GM19324 (cell line): ENCODE measurements around the gene DENND6B.
A peak's percentile ranks its signal among the peaks of the same experiment; 100 is the strongest.

ENCODE experiments used
- ATAC-seq: cut with Tn5 transposase; IDR thresholded peaks from one replicate; pipeline ENCODE4 v1.9.1; 2021; ENCODE audit warnings: mild to moderate bottlenecking, moderate library complexity; ENCODE audit not compliant: unreplicated experiment, low FRiP score

The DENND6B gene

DNA sequence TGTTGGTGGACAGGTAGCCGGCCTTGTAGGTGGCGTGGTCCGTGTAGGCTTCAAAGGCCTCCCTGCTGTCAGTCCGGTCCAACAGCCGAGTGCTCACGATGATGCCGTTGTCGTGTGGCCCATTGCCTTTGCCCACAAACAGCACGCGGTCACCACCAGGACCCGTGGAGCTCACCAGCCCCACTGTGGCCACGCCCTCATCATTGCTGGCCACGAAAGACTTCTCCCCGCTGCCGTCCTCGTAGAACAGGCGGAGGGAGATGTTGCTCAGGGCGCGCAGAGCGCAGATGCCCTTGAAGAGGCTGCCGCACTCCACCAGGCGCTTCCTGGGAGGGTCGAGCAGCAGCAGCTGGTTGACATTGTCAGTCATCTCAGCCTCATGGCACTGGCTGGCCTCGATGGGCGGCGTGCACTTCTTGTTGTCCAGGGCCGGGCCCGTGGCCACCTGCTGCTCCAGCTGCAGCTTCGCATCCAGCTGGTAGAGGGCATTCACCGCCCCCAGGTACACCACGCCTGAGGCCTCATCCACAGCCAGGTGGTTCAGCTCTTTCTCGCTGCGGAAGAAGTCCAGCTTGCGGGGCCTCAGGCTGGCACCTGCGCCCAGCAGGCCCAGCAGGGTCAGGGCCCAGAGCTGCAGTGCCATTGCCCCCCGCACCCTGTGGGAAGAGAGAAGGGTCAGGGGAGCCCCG is 36.7 kb downstream of the DENND6B start:
- no peak for ATAC-seq

DNA sequence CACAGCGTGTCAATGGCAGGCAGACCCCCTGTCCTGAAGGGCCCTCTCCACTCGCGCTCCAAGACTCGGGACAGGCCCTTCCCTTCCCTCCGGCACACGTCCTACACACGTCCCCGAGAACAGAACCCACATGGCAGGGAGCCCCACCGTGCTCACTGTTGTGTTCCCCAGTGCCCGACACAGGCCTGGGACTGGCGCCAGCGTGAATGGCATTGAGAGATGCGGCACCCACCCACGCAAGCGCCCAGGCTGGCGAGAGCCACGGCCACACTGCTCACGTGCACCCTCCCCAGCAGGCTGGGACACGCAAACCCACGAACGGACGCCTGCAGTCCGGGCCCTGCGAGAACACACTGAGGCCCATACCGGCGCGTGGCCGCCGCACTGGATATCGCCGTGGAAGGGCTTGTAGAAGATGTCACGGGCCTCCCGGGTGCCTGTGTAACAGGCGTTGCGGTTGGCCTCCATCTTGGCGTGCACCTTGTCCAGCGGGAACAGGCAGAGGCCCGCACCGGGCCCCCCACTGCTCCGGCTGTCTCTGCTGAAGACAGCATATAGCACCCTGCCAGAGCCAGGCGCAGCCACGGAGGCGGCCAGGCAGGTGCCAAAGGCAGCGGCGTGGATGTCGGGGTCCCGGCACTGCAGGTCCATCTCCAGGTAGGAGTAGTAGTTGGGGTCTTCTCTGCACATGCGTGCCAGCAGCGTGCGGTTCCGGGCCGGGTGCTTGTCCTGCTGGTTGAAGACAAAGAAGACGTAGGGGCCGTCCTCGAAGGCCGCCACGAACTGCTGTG is 37.5 kb downstream of the DENND6B start:
- no peak for ATAC-seq

DNA sequence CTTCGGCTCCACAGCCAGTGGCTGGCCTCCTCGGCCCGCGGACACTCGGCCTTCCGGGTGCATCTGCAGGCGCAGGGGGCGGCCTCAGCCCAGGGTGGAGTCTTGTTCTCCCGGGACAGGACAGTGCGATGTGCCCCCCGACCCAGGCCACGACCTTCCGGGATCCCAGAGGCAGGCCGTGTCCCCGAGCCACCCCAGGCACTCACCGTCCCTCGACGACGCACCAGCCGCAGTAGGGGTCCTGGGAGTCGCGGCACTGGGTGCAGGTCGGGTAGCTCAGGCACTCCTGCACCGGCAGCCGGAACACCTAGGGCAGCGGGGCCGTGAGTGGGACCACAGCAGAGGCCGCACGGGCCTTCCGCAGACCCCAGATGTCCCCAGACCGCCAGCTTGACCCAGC is 39.1 kb downstream of the DENND6B start:
- ATAC-seq, result no peak

DNA sequence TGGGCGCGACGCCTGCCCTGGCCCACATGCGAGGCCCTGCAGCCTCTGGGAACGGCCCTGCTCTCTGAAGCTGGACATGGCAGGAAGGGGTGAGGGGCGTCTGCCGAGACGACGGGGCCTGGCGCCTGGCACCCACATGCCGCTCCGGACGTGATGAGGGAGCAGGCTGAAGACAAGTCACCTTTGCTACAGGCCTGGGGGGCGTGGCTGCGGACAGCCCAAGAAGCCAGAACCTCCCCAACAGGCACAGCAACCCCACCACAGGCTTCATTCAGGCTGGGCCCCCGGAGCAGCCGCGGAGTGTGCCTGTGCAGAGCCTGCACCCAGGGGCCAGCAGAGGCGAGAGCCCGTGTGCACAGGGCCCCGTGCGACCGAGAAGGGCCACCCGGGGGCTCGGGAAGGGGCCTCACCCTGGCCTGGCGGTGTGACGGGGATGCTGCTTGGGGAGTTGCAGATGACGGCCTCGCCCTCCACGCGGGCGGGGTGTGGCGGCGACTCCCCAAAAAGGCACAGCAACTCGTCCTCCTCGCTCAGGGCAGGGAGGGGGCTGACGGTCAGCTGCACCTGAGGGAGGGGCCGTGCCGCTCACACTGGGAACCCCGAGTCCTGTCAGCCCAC is 40.0 kb downstream of the DENND6B start:
- no peak for ATAC-seq

DNA sequence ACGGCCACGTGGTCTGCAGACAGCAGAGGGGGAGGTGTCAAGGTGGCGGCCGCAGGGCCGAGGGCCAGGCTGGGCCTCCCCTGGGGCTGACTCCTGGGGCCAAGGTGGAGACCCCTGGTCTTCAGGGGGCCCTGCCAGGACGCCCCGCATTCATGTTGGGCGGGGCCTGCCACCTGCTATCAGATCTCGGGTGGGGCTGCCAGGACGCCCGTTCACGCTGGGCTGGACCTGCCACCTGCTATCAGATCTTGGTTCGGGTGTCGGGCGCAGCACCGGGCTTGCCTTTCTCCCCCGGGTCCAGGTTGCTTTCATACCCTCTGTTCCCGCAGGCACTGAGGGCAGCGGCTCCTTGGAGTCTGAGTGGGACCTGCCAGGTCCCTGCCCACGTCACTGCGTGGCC is 40.5 kb downstream of the DENND6B start:
- no peak for ATAC-seq

DNA sequence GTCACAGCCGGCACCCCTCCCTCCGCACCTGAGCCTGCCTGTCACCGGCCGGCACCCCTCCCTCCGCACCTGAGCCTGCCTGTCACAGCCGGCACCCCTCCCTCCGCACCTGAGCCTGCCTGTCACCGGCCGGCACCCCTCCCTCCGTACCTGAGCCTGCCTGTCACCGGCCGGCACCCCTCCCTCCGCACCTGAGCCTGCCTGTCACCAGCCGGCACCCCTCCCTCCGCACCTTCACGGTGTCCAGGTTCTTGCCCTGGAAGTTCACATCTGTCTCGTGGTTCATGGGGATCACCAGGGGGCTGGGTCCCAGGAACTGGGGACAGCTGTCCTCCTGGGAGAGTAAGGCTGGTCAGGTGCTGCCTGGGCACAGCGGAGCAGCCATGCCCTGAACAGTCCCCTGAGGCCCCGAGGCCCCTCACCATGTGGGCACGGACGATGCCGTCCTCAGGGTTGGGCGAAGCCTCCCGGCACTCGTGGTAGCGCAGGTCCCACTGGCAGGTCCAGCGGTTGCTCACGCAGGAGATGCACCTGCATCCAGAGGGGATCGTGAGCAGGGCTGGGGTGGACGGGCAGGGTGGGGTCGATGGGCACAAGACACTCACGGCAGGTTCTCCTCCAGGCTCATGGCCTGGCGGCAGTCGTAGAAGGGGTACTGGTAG is 41.1 kb downstream of the DENND6B start:
- ATAC-seq, result no peak

DNA sequence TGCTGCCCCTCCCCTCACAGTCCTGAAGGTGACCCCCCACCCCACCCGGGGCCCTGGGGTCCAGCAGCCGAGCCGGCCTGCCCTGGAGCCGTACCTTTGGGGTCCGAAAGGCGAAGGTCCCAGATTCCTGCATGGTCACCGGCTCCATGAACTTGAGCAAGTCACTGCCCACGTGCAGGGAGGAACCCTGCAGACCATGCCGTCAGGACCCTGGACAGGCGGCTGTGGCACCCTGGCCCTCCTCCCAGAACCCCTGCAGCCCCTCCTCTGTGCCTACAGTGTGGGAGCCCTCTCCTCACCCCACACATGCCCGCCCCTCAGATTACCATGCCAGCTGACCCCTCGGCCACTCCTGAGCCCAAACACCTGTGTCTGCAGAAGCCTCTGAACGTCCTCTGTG is 42.3 kb downstream of the DENND6B start:
- ATAC-seq, result no peak

DNA sequence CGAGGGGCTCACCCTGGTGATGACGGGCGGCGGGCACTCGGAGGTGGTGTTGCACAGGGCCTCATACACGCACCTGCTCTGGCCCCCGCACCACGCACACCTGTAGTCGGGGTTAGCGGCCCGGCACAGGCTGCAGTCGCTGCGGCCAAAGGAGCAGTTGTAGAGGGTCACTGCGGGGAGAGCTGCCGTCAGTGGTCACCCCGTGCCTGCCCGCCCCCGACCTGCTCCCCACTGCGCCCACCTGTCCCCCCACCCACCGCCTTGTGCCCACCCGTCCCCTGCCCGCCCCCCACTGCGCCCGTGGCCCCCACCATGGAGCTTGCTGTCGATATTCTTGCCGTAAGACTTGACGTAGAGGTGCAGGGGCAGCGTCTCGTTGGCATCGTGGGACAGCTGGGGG is 43.0 kb downstream of the DENND6B start:
- ATAC-seq, result no peak

DNA sequence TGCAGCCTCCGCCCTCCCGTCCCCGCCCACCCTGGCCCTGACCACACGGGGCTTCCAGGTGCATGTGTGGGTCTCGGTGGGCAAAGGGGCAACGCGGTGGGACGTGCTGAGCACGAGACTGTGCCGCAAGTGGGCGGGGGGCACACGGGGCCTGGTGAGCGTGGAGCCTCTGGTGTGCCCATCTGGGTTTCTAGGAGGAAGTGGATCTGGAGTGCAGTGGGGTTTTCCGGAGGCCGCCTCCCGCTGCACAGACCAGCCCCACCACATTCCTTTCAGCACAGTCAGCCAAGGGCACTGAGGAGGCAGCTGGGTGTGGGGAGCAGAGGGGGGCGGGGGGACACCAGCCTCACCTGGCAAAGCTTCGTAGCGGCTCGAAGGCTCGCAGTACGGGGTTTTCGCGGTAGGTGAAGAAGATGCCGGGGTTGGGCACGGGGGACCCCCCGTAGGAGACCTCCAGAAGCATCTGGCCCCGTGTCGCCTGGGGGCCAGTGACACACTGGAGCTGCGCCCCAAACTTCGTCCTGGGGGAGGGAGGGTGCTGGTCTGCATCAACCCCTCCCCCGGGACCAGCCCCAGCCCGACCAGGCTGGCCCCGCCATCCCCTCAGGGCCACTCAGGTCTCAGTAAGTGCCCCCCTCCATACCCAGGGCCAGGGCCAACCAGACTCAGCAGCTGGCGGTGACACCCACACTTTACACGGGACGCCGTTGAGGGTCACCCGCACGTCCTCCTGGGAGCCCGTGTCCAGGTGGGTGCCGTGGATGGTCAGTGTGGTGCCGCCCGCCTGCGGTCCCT is 44.3 kb downstream of the DENND6B start:
- ATAC-seq, result no peak

DNA sequence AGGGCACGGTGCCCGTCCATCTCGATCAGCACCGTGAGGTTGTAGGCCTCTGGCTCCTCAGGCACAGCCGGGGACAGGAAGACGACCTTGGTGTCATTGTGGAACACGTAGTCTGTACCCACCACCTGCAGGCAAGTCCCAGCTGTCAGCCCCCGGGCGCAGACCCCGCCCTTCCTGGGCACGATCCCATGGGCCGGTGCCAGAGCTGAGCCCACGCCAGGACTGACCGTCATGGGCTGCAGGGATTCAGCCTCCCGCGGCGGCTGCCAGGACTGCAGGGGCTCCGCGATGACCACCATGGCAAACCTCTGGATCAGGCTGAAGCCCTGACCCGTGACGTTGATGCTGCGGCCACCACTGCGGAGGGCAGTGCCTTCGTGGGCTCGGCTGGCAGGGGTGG is 44.9 kb downstream of the DENND6B start:
- no peak for ATAC-seq

DNA sequence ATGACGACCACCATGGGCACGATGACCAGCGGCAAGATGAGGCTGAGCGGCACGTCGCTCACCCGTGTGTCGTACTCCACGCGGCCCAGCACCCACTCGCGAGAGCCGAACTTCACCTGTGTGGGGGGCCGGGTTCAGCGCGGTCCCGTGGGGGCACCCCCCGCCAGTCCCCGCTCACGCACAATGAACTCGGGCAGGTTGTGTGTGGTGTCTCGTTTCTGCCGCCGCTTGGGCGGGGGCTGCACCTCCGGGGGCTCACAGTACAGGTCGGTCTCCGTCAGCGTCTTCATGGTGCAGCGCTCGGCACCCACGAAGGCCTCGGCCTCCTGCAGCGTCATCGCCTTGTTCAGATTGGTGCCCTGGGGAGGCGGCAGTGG is 45.4 kb downstream of the DENND6B start:
- ATAC-seq, result no peak

DNA sequence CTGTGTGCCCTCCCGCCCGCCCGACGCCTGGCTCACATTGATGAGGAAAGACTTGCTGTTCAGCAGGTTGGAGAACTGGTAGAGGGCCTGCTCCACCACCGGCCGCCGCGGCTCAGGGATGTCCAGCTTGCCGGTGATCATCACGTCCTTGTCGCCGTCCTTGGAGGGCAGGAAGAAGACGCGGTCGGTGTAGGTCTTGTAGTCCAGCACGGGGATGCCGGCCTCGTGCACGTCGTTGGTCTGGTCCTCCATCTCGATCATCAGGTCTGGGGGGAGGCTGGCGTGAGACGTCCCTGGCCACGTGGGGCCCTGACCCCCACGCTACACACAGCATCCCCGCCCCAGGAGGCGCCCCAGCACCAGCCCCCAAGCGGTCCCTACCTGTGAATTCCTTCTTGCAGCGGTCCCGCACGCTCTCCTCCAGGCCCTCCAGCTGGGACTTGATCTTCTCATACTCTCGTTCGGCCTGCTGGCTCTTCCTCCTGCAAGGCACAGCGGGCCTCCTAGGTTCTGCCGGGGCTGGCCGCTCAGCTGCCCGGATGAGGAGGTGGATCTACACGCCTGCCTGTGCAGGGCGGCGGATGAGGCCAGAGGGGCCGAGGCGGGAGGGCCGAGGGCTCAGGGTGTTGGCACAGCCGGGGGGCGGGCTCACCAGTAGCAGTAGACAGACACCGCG is 46.0 kb downstream of the DENND6B start:
- ATAC-seq, result no peak

DNA sequence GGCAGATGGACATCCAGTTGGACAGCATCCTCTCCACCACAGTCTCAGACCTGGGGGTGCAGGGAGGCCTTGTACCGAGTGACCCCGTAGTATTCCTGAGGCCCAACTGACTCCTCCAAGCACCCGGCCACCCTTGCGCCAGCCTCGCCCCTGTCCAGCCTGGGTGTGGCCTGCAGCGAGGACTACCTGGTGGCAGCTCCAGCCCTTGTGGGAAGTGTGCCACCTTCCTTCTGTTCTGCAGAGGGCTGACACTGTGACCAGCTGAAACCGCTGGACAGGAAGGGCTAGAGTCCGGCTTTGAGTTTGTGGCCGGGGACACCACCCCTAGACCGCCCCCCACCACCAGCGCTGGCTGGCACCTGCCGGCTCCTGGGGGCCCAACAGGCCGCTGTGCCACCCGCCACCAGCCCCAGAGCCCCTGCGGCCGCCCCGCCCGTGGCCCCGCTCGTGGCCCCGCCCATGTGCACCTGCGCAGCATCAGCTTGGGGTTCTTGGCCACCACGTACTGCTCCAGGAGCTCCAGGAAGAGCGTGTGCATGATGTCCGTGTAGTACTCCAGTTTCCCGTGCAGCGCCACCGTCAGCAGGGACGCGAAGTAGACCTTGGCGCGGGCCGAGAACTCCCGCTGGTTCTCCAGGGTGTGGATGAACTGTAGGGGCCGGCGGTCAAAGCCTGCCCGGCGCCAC is 46.6 kb downstream of the DENND6B start:
- ATAC-seq, result no peak

DNA sequence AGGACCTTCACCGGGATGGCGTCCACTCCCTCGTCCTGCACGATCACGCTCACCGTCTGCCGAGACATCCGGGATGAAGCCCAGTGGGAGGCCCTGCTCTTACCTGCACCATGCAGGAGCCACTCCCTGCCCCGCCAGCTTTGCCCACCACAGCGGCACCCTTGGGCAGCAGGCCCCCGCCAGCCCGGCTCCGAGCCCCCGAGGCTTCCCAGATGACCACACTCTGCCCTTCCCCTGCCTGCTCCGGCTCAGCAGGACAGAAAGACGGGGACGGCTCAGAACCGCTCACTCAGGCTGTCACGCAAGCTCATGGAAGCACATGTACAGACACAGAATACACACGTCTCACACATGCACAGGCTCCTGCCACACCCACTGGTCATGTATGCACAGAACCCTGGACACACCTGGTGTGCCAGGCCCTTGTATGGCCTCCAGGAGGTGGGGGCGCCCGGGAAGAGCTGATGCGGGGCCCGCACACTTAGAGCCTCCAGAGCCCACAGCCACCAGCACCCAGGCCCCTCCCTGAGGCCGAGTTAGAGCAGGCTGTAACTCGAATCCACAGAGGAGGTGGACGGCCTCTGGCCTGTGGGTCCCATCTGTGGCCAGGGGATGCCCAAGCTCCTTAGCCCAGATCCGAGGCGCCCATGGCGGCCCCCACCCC is 47.7 kb downstream of the DENND6B start:
- ATAC-seq, result no peak

DNA sequence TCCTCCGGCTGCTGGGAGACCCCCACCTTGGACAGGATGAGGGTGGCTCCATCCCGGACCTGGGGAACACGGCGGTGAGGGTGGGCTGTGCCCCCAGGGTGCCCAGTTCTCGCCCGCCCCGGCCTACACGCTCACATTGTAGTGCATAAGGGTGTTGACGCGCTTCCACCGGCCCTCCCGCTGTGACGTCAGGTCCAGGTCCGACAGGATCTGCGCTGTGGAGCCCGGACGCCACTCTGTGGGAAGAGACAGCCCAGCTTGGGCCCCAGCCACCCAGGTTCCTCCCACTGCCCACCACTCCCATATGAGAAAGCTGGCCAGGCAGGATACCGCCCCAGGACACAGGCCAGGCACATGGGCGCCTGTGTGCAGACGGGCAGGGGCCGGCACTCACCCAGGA is 48.4 kb downstream of the DENND6B start:
- ATAC-seq, result no peak

DNA sequence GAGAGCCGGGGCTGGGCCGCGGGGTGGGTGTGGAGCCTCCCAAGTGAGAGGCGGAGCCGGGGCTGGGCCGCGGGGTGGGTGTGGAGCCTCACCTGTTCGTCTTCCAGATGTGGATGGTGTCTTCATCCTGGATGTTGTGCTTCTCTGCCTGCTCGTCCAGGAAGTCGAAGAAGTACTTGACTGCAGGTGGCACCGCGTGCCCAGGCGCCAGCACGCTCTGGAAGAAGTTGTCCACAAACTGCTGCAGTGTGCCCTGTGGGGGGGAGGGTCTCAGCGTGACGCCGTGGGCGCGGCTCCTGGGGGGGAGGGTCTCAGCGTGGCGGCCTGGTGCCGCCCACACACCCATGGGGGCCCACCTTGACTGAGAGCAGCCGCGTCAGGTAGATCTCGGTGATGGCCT is 49.1 kb downstream of the DENND6B start:
- no peak for ATAC-seq

DNA sequence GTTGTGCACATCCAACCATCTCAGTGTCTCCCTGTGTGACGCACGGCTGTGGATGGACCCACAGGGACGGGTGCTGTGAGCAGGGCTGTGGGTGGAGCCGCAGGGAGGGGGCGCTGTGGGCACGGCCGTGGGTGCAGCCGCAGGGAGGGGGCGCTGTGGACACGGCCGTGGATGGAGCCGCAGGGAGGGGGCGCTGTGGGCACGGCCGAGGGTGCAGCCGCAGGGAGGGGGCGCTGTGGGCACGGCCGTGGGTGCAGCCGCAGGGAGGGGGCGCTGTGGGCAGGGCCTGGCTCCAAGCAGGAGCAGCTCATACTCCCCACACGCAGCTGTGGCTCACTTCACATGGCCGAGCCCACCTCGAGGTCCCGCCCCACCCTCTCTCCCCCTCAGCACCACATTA is 50.7 kb downstream of the DENND6B start:
- peak; percentile 46 for ATAC-seq

DNA sequence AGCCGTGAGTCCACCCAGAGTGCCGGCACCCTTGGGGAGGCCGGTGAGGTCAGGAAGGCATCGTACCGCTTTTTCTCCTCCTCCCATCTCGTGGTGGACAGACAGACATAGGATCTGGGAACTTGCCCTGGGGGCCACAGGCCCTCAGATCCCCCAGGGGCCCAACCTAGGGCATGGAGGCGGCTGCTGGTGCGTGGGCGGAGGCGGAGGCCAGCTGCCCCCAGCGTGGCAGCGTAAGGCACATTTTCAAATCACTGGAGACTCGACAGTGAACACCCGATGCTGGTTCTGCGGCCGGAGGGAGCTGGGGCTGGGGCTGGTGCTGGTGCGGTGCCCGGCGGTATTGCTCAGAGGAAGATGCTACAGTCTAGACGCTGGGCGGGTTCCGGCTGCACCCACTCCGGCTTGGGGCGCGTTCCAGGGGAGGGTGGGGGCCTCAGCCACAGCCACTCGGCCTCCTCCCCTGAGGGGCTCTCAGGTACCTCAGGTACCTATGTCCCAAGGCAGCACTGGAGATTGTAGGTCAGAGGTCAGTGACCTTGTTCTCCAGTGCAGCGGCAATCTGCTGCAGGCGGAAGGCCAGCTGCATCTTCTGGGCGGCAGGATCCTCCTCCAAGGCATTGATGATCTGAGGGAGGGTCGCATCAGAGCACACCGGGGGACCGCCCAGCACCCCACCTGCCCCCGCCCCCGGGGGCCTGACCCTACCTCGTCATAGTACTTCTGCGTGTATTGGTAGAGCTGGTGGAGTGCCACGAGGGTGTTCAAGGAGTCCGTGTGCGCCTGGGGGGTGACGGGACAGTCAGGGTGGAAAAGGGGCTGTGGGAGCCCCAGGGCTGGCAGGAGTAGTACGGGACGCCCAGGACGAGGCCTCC is 51.4 kb downstream of the DENND6B start:
- ATAC-seq, result no peak
